ENCODE measurements around the gene SUPT3H. TPM values are rescaled to one million over a fixed set of nuclear protein-coding genes. Genes with fewer than 3 reads are reported as not detected.

The SUPT3H gene
- total and polyA plus RNA-seq, 7 donors, result 1.7 to 4.3 (median 2.8) TPM

DNA sequence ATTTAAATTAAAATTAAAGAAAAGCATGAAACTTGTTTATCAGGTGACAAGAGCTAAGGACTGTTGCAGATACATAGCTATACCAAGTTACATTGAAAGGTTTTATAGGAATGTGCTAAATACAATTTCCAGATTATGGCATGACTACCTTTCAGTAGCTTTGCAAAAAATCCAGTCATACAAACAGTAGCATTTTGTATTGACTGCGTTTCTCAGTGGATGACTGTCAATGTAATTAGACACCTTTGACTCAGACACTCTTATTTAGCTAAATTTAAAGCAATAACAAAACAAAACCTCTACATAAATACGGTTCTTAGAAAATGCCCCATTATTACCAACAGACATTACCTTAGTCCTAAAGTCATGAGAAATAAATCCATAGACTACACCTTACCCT lies 325.4 kb downstream of the SUPT3H start:
- ATAC-seq, result no peak
- no peak for DNase-seq
- no peaks in the 10 kb centered on the region for H3K36me3 ChIP-seq (ENCODE audit: insufficient read depth in 1 of 2, low read depth in 1 of 2)
- TF ChIP-seq, protein P1, sequence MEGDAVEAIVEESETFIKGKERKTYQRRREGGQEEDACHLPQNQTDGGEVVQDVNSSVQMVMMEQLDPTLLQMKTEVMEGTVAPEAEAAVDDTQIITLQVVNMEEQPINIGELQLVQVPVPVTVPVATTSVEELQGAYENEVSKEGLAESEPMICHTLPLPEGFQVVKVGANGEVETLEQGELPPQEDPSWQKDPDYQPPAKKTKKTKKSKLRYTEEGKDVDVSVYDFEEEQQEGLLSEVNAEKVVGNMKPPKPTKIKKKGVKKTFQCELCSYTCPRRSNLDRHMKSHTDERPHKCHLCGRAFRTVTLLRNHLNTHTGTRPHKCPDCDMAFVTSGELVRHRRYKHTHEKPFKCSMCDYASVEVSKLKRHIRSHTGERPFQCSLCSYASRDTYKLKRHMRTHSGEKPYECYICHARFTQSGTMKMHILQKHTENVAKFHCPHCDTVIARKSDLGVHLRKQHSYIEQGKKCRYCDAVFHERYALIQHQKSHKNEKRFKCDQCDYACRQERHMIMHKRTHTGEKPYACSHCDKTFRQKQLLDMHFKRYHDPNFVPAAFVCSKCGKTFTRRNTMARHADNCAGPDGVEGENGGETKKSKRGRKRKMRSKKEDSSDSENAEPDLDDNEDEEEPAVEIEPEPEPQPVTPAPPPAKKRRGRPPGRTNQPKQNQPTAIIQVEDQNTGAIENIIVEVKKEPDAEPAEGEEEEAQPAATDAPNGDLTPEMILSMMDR (IDR thresholded peaks at IDR 0.05), result no peak
- H3K4me3 ChIP-seq, result no peak overlapping the region
- H3K4me1 ChIP-seq, result no peaks in the 10 kb centered on the region
- H3K27me3 ChIP-seq (ENCODE audit: insufficient read depth in 3 of 3, low read length in 2 of 3), result no peaks in the 10 kb centered on the region
- H3K27ac ChIP-seq, result no peak overlapping the region
- no peaks in the 10 kb centered on the region for H3K9me3 ChIP-seq
- WGBS, 3 donors, result 74 to 92% (median 76%) methylated on average over 2 of the region's 2 CpGs
- intact Hi-C loops (cut with DNase I), result no loop called here

DNA sequence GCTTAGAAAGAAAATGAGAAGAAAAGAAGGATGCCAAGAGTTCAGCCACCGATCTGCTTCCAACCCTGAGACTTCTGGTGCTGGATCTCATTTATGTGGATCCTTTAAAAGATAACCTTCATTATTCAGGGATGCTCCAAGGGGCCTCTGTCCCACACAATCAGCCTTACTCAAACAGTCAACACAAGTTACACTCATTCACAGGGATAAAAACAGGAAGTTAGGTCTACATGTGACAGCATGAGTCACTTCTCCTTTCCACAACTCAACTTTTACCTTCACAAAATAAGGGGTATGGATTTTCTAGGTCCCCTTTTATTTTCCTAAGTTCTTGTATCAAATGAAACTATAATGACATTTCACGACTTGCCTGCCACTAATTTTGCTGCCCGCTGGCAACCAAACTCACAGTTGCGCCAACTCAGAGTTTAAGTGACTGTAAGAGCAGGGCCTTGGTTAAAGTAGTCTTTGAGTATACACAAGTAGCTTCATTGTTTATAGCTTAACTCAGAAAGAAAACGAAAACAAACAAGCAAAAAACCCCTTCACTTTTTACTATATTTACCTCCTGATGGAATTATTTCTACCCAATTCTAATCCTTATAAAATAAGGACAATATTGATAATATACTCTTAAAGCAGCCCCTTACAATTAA lies 328.4 kb downstream of the SUPT3H start:
- WGBS, 3 donors, result 94 to 95% (median 94%) methylated on average over 5 of the region's 5 CpGs
- no peaks in the 10 kb centered on the region for H3K9me3 ChIP-seq
- TF ChIP-seq, protein P1 (IDR thresholded peaks at IDR 0.05), result no peak
- DNase-seq (no peak), ATAC-seq (no peak)
- H3K27me3 ChIP-seq (ENCODE audit: insufficient read depth in 3 of 3, low read length in 2 of 3), result no peaks in the 10 kb centered on the region
- H3K36me3 ChIP-seq (ENCODE audit: insufficient read depth in 1 of 2, low read depth in 1 of 2), result no peaks in the 10 kb centered on the region
- intact Hi-C loops (cut with DNase I), result no loop called here
- H3K4me3 ChIP-seq, result no peak overlapping the region
- H3K4me1 ChIP-seq, result no peaks in the 10 kb centered on the region
- no peak overlapping the region for H3K27ac ChIP-seq

DNA sequence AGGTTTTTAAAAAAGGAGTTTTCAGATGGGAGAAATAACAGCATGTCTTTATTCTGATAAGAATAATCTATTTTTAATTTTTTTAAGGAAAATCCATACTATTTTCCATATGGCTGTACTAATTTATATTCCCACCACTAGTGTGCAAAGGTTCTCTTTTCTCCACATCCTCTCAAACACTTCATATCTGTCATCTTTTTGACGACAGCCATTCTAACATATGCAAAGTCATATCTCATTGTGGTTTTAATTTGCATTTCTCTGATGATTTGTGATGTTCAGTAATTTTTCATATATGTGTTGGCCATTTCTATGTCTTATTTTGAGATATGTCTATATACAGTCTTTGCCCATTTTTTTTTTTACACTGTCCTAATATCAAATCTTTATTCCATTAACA lies 330.2 kb downstream of the SUPT3H start:
- no peaks in the 10 kb centered on the region for H3K27me3 ChIP-seq (ENCODE audit: insufficient read depth in 3 of 3, low read length in 2 of 3)
- H3K4me1 ChIP-seq, result no peaks in the 10 kb centered on the region
- no peaks in the 10 kb centered on the region for H3K9me3 ChIP-seq
- TF ChIP-seq, protein P1 (IDR thresholded peaks at IDR 0.05), result no peak
- ATAC-seq (no peak), DNase-seq (no peak)
- intact Hi-C loops (cut with DNase I), result no loop called here
- no peaks in the 10 kb centered on the region for H3K36me3 ChIP-seq (ENCODE audit: insufficient read depth in 1 of 2, low read depth in 1 of 2)
- H3K4me3 ChIP-seq, result no peak overlapping the region
- 90 to 94% (median 94%) methylated on average over 1 of the region's 1 CpG for whole genome bisulfite sequencing, 3 donors
- H3K27ac ChIP-seq, result no peak overlapping the region

DNA sequence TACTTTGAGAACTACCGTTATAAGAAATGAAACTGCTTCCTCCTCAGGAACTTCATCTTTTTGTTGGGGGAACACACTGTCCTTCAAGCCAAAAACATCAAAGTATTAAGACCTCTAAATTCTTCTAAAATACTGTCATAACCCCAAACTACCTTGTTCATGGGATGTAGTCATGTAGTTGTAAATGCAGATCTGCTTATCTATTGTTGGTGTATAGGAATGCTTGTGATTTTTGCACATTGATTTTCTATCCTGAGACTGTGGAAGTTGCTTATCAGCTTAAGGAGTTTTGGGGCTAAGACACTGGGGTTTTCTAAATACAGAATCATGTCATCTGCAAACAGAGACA lies 332.5 kb downstream of the SUPT3H start:
- H3K27me3 ChIP-seq (ENCODE audit: insufficient read depth in 3 of 3, low read length in 2 of 3), result no peaks in the 10 kb centered on the region
- intact Hi-C loops (cut with DNase I), result no loop called here
- no peak overlapping the region for H3K27ac ChIP-seq
- no peaks in the 10 kb centered on the region for H3K4me1 ChIP-seq
- TF ChIP-seq, protein P1 (IDR thresholded peaks at IDR 0.05), result no peak
- DNase-seq (no peak), ATAC-seq (no peak)
- no peaks in the 10 kb centered on the region for H3K9me3 ChIP-seq
- H3K4me3 ChIP-seq, result no peak overlapping the region
- 69 to 83% (median 71%) methylated on average over 1 of the region's 1 CpG for WGBS, 3 donors
- H3K36me3 ChIP-seq (ENCODE audit: insufficient read depth in 1 of 2, low read depth in 1 of 2), result no peaks in the 10 kb centered on the region

Measured in psoas muscle (tissue), 8 donors.